Hepatocyte (in vitro differentiated cells): ENCODE measurements around the gene ARHGDIG. TPM values are rescaled to one million over a fixed set of nuclear protein-coding genes. Genes with fewer than 3 reads are reported as not detected.

Source experiments
- DNase-seq: peaks from one replicate; pipeline ENCODE4 v3.0.0-alpha.2; 2016; ENCODE audit warnings: low spot score
- H2AFZ ChIP-seq: fragments of 200-600 bp; sonication (generic); 2 replicates; pipeline ENCODE4 v1.6.0; 2016; ENCODE audit warnings: antibody characterized with exemption, mild to moderate bottlenecking
- H3K27ac ChIP-seq: fragments of 200-600 bp; sonication (generic); 2 replicates; pipeline ENCODE4 v1.5.1; 2016; ENCODE audit warnings: mild to moderate bottlenecking
- H3K27me3 ChIP-seq: fragments of 200-600 bp; sonication (generic); 2 replicates; pipeline ENCODE4 v1.6.1; 2016
- H3K36me3 ChIP-seq: fragments of 200-600 bp; sonication (generic); replicated peaks from 2 replicates; pipeline ENCODE4 v1.5.1; 2016; ENCODE audit warnings: low read depth; ENCODE audit not compliant: insufficient read depth
- H3K4me1 ChIP-seq: fragments of 200-600 bp; sonication (generic); 2 replicates; pipeline ENCODE4 v1.5.1; 2016; ENCODE audit warnings: mild to moderate bottlenecking, moderate library complexity; ENCODE audit not compliant: insufficient read depth
- H3K4me2 ChIP-seq: fragments of 200-600 bp; sonication (generic); 2 replicates; pipeline ENCODE4 v1.6.0; 2016
- H3K4me3 ChIP-seq: fragments of 200-600 bp; sonication (generic); 2 replicates; pipeline ENCODE4 v1.5.1; 2016; ENCODE audit warnings: mild to moderate bottlenecking
- H3K79me2 ChIP-seq: fragments of 200-600 bp; sonication (generic); 2 replicates; pipeline ENCODE4 v1.6.0; 2017; ENCODE audit warnings: mild to moderate bottlenecking
- H3K9me2 ChIP-seq: fragments of 200-600 bp; sonication (generic); replicated peaks from 2 replicates; pipeline ENCODE4 v1.6.0; 2017; ENCODE audit warnings: mild to moderate bottlenecking; ENCODE audit not compliant: insufficient read depth
- H3K9me3 ChIP-seq: fragments of 200-600 bp; sonication (generic); 2 replicates; pipeline ENCODE4 v1.5.1; 2016; ENCODE audit warnings: low read depth, mild to moderate bottlenecking
- H4K20me1 ChIP-seq: fragments of 200-600 bp; sonication (generic); 2 replicates; pipeline ENCODE4 v1.6.0; 2016; ENCODE audit warnings: mild to moderate bottlenecking; ENCODE audit not compliant: insufficient read depth, poor library complexity, severe bottlenecking
- EZH2 ChIP-seq: fragments of 200-600 bp; sonication (generic); IDR thresholded peaks from 2 replicates; pipeline ENCODE4 v1.6.1; 2016; ENCODE audit warnings: antibody characterized with exemption, mild to moderate bottlenecking, borderline replicate concordance
- EZH2phosphoT487 ChIP-seq: fragments of 200-600 bp; sonication (generic); IDR thresholded peaks from one replicate; pipeline ENCODE4 v1.6.1; 2018; ENCODE audit warnings: antibody characterized with exemption, mild to moderate bottlenecking, low read depth, moderate library complexity; ENCODE audit not compliant: unreplicated experiment, severe bottlenecking
- WGBS: methylation state at CpG from one replicate; pipeline ENCODE4 v1.1.6; 2016; ENCODE audit warnings: low lambda C conversion rate; ENCODE audit errors: missing lambda C conversion rate; 5-methylcytosine and 5-hydroxymethylcytosine counted together
- polyA plus RNA-seq: library from polyadenylated mRNA; unstranded; fragments of >200 nt; fragmentation: Nextera tagmentation; extraction: Ambion mirVana; gene quantifications from 2 replicates; pipeline ENCODE4 v1.2.1, GENCODE V29; 2016
- total RNA-seq: library from RNA; depleted of rRNA; stranded (reverse); fragments of >200 nt; gene quantifications from 2 replicates; pipeline ENCODE4 v1.2.3, GENCODE V29; 2014
- TF ChIP-seq, protein P1 (sequence below): fragments of 200-600 bp; sonication (generic); IDR thresholded peaks from 2 replicates; pipeline ENCODE4 v1.5.1; 2016; ENCODE audit warnings: antibody characterized with exemption, mild to moderate bottlenecking; ENCODE audit not compliant: poor library complexity

ARHGDIG gene
- total and polyA plus RNA-seq, 2 experiments from 2014 or later, result 1.1 TPM; not detected in 1

DNA sequence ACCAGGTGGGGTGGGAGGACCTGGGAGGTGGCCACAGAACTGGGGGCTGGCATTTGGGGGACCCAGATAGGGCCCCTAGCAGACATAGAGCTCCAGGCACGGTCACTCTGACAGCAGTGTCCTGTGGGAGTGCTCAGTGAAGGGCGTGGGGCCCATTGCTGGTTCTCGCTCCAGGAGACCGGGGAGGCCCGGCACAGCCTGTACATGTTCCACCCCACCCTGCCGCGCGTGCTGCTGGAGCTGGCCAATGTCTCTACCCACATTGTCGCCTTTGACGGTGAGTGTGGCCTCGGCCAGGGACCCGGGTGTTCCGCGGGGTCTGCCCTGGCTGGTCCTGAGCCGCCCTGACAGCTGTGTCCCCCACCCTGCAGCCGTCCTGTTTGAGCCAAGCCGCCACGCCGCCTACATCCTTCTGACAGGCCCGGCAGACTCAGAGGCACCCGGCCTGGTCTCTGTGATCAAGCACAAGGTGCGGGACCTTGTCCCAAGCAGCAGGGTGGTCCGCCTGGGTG lies 15.9 kb upstream of the ARHGDIG start:
- H3K27ac ChIP-seq, result no peak overlapping the region
- no peak for DNase-seq

DNA sequence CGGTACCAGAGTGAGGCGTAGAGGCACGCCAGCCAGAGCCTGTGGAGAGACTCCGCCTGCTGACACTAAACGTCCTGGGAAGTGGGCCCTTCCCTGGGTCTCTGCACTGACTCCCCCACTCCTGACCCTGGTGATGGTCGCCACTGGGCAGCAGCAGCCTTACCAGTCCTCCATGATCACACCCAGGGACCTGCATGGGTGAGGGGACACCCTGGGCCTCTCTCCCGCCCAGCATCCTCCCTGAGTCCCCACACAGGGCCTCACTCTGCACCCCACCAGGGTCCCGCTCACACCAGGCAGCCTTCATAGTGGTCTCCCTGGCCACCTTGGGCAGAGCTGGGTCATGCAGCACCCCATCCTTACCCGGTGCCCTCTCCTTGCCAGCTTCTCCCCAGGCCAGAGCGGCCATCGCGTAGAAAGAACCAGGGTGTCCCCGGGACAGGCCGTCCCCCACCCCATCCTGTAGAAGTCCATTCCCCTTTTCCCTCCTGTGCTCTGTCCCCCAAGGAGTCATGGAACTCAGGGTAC lies 15.3 kb upstream of the ARHGDIG start:
- Histone ChIP-seq H3K36me3 (no peaks in the 10 kb centered on the region), H3K9me2 (no peaks in the 10 kb centered on the region), H2AFZ (no peak overlapping the region), H4K20me1 (no peaks in the 10 kb centered on the region), H3K9me3 (no peaks in the 10 kb centered on the region), H3K4me3 (no peak overlapping the region), H3K27ac (no peak overlapping the region), H3K4me1 (no peaks in the 10 kb centered on the region), H3K79me2 (no peaks in the 10 kb centered on the region), H3K27me3 (no peaks in the 10 kb centered on the region), H3K4me2 (no peak overlapping the region)
- 97% methylated on average over 14 of the region's 14 CpGs for WGBS
- no peak for DNase-seq
- TF ChIP-seq EZH2phosphoT487 (no peak), EZH2 (no peak)
- TF ChIP-seq, protein P1, sequence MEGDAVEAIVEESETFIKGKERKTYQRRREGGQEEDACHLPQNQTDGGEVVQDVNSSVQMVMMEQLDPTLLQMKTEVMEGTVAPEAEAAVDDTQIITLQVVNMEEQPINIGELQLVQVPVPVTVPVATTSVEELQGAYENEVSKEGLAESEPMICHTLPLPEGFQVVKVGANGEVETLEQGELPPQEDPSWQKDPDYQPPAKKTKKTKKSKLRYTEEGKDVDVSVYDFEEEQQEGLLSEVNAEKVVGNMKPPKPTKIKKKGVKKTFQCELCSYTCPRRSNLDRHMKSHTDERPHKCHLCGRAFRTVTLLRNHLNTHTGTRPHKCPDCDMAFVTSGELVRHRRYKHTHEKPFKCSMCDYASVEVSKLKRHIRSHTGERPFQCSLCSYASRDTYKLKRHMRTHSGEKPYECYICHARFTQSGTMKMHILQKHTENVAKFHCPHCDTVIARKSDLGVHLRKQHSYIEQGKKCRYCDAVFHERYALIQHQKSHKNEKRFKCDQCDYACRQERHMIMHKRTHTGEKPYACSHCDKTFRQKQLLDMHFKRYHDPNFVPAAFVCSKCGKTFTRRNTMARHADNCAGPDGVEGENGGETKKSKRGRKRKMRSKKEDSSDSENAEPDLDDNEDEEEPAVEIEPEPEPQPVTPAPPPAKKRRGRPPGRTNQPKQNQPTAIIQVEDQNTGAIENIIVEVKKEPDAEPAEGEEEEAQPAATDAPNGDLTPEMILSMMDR, result no peak

More for the DNA sequence above, 15.9 kb upstream of the ARHGDIG start:
- Histone ChIP-seq H3K36me3 (no peaks in the 10 kb centered on the region), H4K20me1 (no peaks in the 10 kb centered on the region), H3K4me1 (no peaks in the 10 kb centered on the region), H3K27me3 (no peaks in the 10 kb centered on the region), H3K9me3 (no peaks in the 10 kb centered on the region), H3K9me2 (no peaks in the 10 kb centered on the region), H3K79me2 (no peaks in the 10 kb centered on the region), H3K4me3 (no peak overlapping the region), H2AFZ (no peak overlapping the region), H3K4me2 (no peak overlapping the region)
- TF ChIP-seq EZH2phosphoT487 (no peak), EZH2 (no peak)
- TF ChIP-seq, protein P1, result no peak
- WGBS, result 98% methylated on average over 20 of the region's 23 CpGs

DNA sequence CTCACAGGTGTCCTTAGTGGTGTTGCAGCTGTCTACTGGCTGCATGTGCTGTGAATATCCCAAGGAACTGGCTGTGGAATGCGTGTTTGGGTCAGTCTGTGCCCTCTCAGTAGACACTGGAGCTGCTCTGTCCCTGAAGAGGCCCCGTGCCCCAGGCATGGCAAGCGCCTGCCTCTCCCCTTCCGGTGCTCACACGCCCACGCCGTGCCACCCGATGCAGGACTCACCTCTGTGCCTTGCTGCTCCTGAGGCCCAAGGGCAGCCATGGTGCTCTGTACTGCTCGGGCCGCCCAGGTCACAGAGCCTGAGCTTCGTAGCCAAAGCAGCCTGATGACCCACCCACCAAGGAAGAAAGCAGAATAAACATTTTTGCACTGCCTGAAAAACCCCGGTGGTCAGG lies 14.7 kb upstream of the ARHGDIG start:
- no peak overlapping the region for H2AFZ ChIP-seq
- no peaks in the 10 kb centered on the region for H3K36me3 ChIP-seq
- no peaks in the 10 kb centered on the region for H3K9me3 ChIP-seq
- WGBS, result 92% methylated on average over 12 of the region's 12 CpGs
- no peaks in the 10 kb centered on the region for H4K20me1 ChIP-seq
- no peaks in the 10 kb centered on the region for H3K27me3 ChIP-seq
- no peak for DNase-seq
- H3K9me2 ChIP-seq, result no peaks in the 10 kb centered on the region
- TF ChIP-seq, protein P1, result no peak
- no peak for TF ChIP-seq EZH2
- TF ChIP-seq EZH2phosphoT487, result no peak
- no peak overlapping the region for H3K27ac ChIP-seq
- no peak overlapping the region for H3K4me3 ChIP-seq
- no peak overlapping the region for H3K4me2 ChIP-seq
- H3K4me1 ChIP-seq, result no peaks in the 10 kb centered on the region
- no peaks in the 10 kb centered on the region for H3K79me2 ChIP-seq
